ENCODE measurements around the gene ZBTB44.

The ZBTB44 gene

DNA sequence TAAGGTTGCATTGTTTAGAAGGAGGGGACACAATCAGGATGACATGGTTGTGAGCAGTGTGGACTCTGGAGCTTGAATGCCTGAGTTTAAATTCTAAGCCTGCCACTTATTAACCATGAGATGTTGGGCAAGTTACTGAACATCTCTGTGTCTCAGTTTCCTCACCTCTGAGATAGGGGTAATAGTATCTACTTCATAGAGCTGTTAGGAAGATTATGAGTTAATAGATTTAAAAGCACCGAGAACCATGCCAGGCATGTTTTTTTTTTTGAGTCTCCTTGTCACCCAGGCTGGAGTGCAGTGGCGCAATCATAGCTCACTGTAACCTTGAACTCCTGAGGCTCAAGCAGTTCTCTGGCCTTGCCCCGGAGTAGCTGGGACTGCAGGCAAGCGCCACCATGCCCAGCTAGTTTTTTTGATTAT is 121.9 kb downstream of the ZBTB44 start:
- DNase-seq = no peak

DNA sequence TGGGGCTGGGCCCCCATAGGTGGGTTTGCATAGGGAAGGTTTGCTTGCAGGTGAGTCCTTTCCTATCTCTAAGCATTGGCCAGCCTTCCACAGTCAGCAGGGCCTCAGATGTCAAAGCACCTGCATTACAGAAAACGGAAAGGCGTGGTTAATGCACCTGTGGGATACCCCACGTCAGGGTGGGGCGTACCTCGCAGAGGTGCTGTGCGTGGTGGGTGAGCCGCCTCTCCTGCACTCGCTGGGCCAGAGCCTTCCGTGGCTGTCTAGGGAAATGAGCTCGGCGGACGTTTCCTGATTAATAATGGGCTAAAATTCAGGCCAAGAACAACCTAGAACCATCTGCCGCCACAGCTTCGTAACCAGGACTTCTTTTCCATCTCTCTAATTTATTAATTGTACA is 122.8 kb downstream of the ZBTB44 start:
- no peak for DNase-seq

DNA sequence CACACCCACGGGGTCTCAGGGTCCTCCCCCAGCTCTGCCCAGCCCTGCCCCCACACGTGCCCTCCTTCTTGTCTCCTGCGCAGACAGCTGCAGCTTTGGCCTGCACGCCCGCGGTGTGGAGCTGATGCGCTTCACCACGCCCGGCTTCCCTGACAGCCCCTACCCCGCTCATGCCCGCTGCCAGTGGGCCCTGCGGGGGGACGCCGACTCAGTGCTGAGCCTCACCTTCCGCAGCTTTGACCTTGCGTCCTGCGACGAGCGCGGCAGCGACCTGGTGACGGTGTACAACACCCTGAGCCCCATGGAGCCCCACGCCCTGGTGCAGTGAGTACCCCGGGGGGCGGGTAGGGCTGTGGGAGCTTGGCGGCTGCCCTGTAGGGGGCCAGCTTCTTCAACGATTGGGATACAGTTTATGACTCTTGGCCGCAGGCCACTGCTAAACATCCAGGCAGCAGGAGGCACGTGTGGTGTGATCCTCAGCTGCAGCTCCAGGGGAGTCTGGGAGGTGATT is 124.3 kb downstream of the ZBTB44 start:
- no peak for DNase-seq

DNA sequence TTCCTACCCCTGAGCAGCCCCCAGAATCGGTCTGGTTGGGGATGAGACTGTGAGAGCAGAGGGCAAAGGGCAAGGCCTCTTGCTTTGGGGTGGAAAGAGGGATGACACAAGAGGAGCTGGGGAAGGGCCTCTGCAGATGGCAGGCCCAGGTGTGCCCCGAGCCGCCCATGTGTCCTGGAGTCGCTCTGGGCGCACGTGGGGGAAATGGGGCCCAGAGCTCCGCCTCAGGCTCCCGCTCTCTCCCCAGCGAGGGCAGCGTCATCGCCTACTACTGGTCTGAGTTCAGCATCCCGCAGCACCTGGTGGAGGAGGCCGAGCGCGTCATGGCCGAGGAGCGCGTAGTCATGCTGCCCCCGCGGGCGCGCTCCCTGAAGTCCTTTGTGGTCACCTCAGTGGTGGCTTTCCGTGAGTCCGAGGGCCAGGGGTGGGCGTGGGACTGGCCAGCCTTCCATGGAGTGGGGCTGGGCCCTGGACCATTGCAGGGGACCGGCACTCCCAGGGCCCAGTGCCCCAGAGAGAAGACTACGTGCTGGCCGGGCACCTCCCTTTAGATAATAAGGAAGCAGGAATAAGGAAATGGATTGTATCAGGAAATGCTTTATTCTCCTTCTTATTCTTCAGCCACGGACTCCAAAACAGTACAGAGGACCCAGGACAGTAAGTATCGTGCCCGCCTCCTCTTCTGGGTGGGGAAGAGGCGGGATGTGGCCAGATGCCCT is 125.1 kb downstream of the ZBTB44 start:
- DNase-seq = no peak

DNA sequence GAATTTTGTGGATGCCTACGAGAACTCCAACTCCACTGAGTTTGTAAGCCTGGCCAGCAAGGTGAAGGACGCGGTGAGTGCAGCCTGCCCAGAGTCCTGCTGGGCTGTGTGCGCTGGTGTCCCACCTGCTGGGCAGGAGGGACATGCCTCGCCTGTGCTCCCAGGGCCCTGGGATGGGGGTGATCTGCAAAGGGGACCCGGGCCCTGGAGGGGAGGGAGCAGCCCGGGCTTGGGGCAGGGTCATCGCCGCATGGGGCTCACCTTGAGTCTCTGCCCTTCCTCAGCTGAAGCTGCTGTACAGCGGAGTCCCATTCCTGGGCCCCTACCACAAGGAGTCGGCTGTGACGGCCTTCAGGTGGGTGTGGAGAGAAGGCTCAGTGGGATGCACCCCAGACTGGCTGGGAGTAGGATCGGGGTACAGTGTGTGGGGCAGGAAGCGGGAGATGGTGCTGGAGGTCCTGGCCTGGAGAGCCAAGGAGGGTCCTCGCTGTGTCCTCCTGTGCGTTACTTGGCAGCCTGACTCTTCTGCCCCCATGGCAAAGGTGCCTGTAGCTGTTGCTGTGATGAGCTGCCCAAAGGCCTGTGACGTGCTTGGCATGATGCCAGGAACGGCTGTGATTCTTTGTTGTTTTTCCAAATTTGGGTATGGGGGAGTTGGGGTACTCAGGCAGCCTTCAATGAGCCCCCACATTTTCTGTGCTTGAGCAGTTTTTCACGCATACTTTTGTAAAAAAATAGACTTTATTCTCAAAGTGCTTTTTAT is 126.0 kb downstream of the ZBTB44 start:
- DNase-seq = no peak

DNA sequence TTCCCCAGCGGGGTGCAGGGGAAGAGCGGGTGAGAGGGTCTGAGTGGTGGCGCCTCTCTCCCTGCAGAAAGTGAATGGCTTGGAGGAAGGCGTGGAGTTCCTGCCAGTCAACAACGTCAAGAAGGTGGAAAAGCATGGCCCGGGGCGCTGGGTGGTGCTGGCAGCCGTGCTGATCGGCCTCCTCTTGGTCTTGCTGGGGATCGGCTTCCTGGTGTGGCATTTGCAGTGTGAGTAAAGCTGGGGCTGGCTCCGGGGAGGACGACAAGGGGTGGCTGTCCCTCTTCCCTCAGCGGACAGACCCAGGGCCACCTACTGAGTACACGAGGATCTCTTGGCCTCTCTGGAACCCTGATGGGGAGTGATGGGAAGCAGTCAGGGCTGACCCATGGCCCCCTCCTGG is 126.7 kb downstream of the ZBTB44 start:
- DNase-seq = no peak

DNA sequence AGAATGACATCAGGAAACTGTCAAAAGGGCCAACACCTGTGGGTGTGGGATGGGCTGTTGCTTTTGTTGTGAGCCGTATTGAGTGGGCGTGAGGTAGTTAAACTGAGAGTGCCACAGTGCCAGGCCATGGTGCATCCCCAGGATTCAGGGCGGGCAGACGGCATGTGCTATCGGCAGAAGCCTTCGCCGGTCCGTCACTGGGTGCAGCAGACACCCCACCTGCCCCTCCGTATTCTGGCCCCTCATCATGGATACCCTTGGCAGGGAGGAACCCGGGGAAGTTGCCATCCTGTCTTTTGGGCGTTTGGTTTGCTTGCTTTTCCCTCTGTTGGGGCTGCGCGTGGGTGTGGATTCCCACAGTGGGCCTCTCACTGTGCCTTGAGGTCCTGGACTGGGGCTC is 127.6 kb downstream of the ZBTB44 start:
- no peak for DNase-seq

DNA sequence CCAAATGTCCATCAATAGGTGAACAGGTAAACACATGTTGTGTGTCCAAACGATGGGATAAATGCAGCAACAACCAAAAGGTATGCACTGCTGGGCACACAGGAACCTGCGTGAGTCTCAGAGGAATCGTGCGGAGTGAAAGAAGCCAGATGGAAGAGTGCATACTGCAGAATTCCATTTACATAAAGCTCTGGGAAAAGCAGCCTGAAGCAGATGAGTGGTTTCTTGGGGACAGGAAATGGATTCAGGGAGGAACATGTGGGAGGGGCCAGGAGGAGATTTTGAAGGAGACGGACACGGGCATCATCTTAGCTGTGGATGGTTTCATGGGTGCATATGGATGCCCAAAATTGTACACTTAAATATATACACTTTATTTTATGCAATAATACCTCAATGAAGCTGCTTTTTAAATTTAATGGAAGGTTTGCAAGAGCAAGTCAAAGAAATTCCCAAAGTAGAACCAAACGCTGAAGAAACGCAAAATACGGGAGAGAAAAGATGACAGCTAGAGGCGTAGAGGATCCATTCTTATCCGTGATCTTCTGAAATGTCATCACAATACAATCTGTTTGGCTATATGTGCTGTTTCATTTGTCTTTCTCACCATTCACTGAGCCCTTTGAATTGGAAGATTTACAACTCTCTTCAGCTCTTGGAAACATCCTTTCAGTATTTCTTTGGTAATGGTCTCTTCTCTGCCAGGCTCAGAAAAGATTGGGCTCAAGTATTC is 130.7 kb downstream of the ZBTB44 start:
- DNase-seq = no peak

DNA sequence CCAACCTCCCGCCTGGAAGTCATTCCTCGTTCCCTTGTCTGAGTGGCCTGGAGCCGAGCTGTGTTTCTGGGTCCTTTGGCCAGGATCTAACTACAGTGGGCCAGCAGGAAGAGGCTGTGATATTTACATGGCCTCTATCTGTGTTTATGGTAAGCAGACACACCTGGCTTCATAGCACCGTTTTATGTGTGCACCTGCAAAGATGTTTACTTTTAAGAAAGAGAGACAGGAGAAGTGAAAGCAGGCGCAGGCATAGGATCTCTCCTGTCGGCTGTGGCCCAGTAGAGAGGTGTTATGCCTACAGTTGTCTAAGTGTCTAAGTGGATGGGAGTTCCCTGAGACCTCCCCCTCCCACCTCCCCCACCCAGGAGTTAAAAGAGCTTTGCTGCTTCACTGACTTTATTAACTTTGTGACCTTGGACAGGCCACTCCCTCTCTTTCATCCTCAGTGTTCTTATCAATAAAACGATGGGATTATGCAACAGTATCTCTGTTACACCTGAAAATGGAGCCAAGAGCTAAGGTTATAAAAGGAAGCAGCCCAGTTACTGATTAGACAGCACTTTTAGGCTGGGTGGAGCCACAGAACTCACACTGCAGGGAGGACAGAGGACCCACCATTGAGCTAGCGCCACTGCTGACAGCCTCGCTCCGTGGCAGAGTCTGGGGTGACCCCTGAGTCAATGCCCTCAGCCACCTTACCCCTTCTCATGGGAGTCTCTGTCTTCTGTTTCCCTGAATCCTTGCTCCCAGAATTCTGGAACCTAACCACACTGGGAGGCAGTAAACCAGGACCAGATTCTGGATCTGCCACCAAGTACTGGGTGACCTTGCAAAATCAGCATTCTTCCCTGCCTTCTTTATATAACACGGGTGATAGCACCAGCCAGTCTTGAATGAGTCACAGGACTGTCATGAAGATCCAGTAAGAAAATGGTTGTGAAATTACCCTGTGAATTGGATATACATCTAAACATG is 133.1 kb downstream of the ZBTB44 start:
- peak in 1 of 2 donors; percentile 44 for DNase-seq

DNA sequence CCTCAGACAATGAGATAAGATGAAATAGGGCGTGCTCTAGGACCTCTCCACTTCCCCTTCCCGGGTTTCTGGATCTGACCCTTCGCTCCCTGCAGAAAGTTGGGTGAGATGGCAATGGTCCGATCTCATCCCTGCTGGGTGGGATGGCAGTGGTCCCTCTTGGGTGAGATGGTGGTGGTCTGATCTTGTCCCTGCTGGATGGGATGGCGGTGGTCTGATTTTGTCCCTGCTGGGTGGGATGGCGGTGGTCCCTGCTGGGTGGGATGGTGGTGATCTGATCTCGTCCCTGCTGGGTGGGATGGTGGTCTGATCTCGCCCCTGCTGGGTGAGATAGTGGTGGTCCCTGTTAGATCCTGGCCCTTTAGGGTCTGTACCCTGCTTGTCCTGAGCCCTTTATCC is 133.8 kb downstream of the ZBTB44 start:
- DNase-seq = no peak

DNA sequence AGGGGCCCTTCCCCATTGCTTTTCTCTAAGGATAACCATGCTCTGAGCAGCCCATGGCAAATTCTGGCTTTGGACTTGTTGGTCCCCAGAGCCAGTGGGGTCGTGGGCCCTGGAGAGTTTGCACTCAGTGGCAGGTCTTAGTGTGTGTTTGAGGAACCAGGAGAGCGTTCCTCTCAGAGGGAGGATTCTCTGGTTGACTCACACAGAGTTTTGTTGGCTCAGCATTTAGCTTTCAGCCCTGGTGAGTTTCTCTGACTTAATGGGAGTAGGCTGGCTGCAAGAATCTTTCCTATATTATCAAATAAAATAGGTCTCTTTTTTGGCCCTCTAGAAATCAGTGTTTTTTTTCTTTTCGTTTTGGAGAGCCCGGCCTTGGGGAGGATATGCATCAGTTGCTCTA is 134.2 kb downstream of the ZBTB44 start:
- DNase-seq = peak in 1 of 2 donors; percentile 20

DNA sequence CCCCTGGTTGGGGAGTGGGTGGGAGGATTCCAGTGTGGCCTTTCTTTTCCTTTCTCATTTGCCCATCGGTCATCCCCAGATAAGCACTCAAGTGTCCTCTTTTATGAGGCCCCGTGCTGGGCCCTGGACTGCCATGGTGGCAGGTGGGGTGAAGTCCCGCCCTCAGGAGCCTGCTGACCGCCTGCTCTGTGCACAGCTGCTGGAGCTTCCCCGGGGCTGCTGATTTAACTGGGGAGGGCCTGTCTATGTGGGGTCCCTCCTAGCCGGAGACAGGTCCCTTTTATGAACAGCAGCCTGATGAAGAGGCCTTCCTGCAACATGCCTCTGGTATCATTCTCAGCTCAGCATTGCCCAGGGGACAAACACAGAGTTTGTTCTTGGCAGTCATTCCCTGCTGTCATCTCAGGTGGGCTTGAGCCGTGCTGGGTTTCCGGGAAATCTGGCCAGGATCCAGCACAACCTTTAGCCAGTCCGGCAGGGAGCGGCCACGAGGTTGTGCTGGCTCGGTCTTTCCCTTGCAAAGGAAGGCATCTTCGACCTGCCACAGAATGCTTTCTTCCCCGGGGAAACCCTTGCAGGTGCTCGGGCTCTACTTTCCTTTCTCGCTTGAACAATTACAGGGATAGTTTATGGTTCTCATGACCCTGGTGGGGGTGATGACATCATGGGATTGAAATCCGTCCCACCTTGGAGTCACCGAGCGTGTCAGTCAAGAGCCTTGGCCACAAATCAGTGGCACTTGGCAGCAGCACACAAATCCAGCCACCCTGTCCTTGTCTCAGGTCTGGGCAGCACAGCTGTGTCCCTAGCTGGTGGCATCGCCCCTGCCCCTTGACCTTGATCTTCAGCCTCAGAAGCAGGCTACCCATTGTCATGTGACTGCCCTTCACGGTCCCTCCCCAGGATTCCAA is 135.1 kb downstream of the ZBTB44 start:
- no peak for DNase-seq

DNA sequence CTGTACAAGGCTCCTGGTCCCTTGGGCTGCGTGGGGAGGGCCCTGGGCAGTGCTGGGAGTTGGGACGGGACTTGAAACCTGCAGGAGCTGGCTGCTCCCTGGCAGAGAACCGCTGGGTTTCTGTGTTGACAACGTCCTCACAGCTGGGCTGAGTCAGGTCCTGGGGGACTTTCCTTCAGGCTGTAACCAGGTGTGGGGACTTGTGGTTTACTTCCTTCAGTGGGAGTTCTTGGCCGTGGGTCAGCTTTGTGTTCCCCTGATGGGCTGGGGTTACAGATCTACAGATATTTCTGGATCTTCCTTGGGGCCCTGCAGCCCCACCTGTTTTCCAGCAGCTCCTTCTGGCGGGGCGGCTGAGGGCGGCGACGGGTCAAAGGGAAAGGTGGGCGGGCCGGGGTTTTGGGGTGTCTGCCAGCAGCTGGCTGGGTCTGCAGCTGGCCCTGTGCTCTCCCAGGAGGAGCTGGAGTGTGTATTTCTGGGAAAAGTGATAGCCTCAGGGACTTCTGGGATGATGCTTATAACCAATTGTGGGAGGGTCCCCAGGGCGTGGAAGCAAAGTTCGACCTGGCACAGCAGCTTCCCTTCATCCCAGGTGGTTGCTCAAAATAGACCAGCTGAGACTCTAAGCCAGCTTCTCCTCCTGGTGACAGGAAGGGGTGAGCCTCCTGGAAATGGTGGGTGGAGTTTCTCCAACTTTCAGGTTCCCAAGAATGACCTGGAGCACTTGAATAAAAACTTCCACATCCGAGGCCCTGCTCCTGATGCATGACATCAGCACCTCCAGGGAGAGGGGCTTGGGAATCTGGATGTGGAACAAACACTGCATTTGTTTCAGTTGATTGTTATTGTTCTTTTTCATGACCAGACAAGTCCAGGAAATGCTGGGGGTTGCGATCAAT is 136.0 kb downstream of the ZBTB44 start:
- DNase-seq = no peak

DNA sequence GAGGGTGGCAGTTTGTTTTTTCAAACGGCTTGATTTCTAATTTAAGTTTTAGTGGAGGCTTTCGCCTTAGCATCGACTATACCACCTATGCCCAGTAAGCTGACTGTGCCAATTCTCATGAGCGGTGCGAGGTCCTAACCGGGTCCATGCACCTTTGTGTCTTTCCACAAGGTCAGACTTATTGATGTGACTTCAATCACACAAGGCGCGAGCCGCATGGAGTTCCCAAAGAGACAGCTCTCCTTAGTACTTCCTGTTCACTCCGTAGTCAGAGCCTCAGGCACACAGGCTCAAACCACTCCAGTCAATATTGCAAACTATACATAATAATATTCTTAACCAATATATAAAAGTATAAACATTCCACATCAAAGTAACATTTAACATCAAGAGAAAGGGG is 136.9 kb downstream of the ZBTB44 start:
- DNase-seq = no peak

Measured in CD4-positive, alpha-beta T cell treated with Interleukin-1 beta for 1 hour (primary cell).